NB4 (cell line): ENCODE results near the gene NTHL1.

Experiments used
- MYC ChIP-seq: IDR thresholded peaks from 2 replicates; pipeline ENCODE4 v1.6.1; 2011; ENCODE audit warnings: low read depth, low read length
- POLR2A ChIP-seq: IDR thresholded peaks from 2 replicates; pipeline ENCODE4 v1.6.1; 2011; ENCODE audit warnings: mild to moderate bottlenecking; ENCODE audit not compliant: insufficient read length; ENCODE audit errors: extremely low read depth
- TF ChIP-seq, protein P1 (sequence below): IDR thresholded peaks from one replicate; pipeline ENCODE4 v1.5.1; 2012; ENCODE audit warnings: low read depth, low read length

DNA sequence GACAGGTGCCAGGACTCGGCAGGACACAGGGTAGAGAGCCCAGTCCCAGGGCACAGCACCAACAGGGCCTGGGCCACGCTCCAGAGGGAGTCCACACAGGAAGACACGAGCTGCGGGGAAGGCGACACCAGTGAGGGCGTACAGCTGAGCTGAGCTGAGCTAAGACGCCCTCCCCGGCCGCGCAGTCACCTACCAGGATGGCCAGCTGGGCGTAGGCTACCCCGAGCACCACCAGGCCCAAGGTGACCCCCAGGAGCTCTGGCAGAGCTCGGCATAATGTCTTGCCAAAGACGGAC, 42.8 kb upstream of the NTHL1 start:
- TF ChIP-seq POLR2A (no peak), MYC (no peak)
- TF ChIP-seq, protein P1, sequence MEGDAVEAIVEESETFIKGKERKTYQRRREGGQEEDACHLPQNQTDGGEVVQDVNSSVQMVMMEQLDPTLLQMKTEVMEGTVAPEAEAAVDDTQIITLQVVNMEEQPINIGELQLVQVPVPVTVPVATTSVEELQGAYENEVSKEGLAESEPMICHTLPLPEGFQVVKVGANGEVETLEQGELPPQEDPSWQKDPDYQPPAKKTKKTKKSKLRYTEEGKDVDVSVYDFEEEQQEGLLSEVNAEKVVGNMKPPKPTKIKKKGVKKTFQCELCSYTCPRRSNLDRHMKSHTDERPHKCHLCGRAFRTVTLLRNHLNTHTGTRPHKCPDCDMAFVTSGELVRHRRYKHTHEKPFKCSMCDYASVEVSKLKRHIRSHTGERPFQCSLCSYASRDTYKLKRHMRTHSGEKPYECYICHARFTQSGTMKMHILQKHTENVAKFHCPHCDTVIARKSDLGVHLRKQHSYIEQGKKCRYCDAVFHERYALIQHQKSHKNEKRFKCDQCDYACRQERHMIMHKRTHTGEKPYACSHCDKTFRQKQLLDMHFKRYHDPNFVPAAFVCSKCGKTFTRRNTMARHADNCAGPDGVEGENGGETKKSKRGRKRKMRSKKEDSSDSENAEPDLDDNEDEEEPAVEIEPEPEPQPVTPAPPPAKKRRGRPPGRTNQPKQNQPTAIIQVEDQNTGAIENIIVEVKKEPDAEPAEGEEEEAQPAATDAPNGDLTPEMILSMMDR, result no peak
